GF-D8 (cell line): ENCODE data around the gene MAP4K2.
A peak's percentile ranks its signal among the peaks of the same experiment; 100 is the strongest.
"Not testable (repeated sequence)": the region's sequence is repeated elsewhere in the genome, so short reads cannot be mapped to it uniquely, and the experiment has no call there.

ENCODE experiments used
- DNase-seq: peaks from one replicate; lab custom pipeline; 2025; lab: John Stamatoyannopoulos, UW

MAP4K2 gene

GRCh38 chr11:64803158-64803845, at the start of gene MAP4K2:
MAP4K2 (minus strand) TSS chr11:64803214; CDS start chr11:64803149, 65 bp downstream.
- DNase-seq, result peak; percentile 38

- DNase-seq, result no peak
These were observed 48.9 kb upstream of the MAP4K2 start for GRCh38 chr11:64851831-64852351.

- no peak for DNase-seq
These were observed 48.1 kb upstream of the MAP4K2 start for GRCh38 chr11:64850979-64851567.

GRCh38 chr11:64849598-64850356, 46.8 kb upstream of the MAP4K2 start:
- DNase-seq, result no peak

GRCh38 chr11:64848826-64849597, 46.0 kb upstream of the MAP4K2 start:
- DNase-seq, result peak; percentile 32

GRCh38 chr11:64848214-64848825, 45.3 kb upstream of the MAP4K2 start:
- no peak for DNase-seq

- peak; percentile 57 for DNase-seq
These were observed 44.1 kb upstream of the MAP4K2 start for GRCh38 chr11:64846998-64847666.

GRCh38 chr11:64845776-64846129, 42.7 kb upstream of the MAP4K2 start:
- not testable (repeated sequence) for DNase-seq

- DNase-seq, result no peak
These were observed 42.2 kb upstream of the MAP4K2 start for GRCh38 chr11:64845129-64845775.

GRCh38 chr11:64844330-64845128, 41.5 kb upstream of the MAP4K2 start, which contains the start of gene CDC42BPG:
CDC42BPG (minus strand) TSS chr11:64844653; CDS start chr11:64844569, 84 bp downstream.
- DNase-seq, result peak; percentile 4

GRCh38 chr11:64843686-64844329, 40.8 kb upstream of the MAP4K2 start:
- no peak for DNase-seq

GRCh38 chr11:64842851-64843685, 40.1 kb upstream of the MAP4K2 start:
- no peak for DNase-seq

- no peak for DNase-seq
These were observed 39.3 kb upstream of the MAP4K2 start for GRCh38 chr11:64842366-64842759.

- no peak for DNase-seq
These were observed 38.8 kb upstream of the MAP4K2 start for GRCh38 chr11:64841592-64842365.

- DNase-seq, result no peak
These were observed 37.1 kb upstream of the MAP4K2 start for GRCh38 chr11:64839887-64840782.

GRCh38 chr11:64839335-64839734, 36.3 kb upstream of the MAP4K2 start:
- no peak for DNase-seq
